NCI-H1694 treated with DMSO at 0.1 percent for 48 hours (cell line): Measurements from ENCODE around the gene LY86.
"Not testable (repeated sequence)": the region's sequence is repeated elsewhere in the genome, so short reads cannot be mapped to it uniquely, and the experiment has no call there.

Experiments
- DNase-seq: peaks from one replicate; lab custom pipeline; 2025; lab: John Stamatoyannopoulos, UW

The LY86 gene

GRCh38 chr6:6596529-6597328, 8.2 kb downstream of the LY86 start:
- DNase-seq: no peak

- no peak for DNase-seq
Measured at GRCh38 chr6:6597682-6598081, 9.2 kb downstream of the LY86 start.

- no peak for DNase-seq
Measured at GRCh38 chr6:6599468-6599873, 11.0 kb downstream of the LY86 start.

GRCh38 chr6:6600875-6601274, 12.4 kb downstream of the LY86 start:
- DNase-seq: no peak

- no peak for DNase-seq
Measured at GRCh38 chr6:6602262-6602661, 13.7 kb downstream of the LY86 start.

- no peak for DNase-seq
Measured at GRCh38 chr6:6603317-6603716, 14.8 kb downstream of the LY86 start.

GRCh38 chr6:6604015-6604414, 15.5 kb downstream of the LY86 start:
- no peak for DNase-seq

GRCh38 chr6:6604566-6604965, 16.0 kb downstream of the LY86 start:
- no peak for DNase-seq

GRCh38 chr6:6605873-6606272, 17.4 kb downstream of the LY86 start:
- no peak for DNase-seq

- DNase-seq: not testable (repeated sequence)
Measured at GRCh38 chr6:6606391-6607030, 18.0 kb downstream of the LY86 start.

- DNase-seq: no peak
Measured at GRCh38 chr6:6609450-6609849, 20.9 kb downstream of the LY86 start.

- no peak for DNase-seq
Measured at GRCh38 chr6:6610031-6610591, 21.6 kb downstream of the LY86 start.

GRCh38 chr6:6611486-6611885, 23.0 kb downstream of the LY86 start:
- no peak for DNase-seq

GRCh38 chr6:6612308-6612707, 23.8 kb downstream of the LY86 start:
- no peak for DNase-seq

- DNase-seq: not testable (repeated sequence)
Measured at GRCh38 chr6:6613103-6613718, 24.7 kb downstream of the LY86 start.

GRCh38 chr6:6614096-6614982, 25.8 kb downstream of the LY86 start:
- no peak for DNase-seq

GRCh38 chr6:6614983-6615349, 26.4 kb downstream of the LY86 start:
- no peak for DNase-seq

GRCh38 chr6:6616656-6617055, 28.1 kb downstream of the LY86 start:
- DNase-seq: no peak

GRCh38 chr6:6619021-6619794, 30.7 kb downstream of the LY86 start:
- peak; percentile 68 for DNase-seq

GRCh38 chr6:6620766-6621425, 32.4 kb downstream of the LY86 start:
- DNase-seq: no peak

- DNase-seq: peak; percentile 98
Measured at GRCh38 chr6:6622501-6622900, 34.0 kb downstream of the LY86 start.
